CD4-positive, CD25-positive, alpha-beta regulatory T cell (primary cell): Measurements from ENCODE around the gene TMED9. TPM values are rescaled to one million over a fixed set of nuclear protein-coding genes. Genes with fewer than 3 reads are reported as not detected.

Source experiments
- ATAC-seq, 2 donors: fragments of 150-1000 bp; cut with Tn5 transposase; one replicate each; pipeline ENCODE4 v1.10.0; 2021; ENCODE audit warnings: low read depth in 2 of 2, moderate number of reproducible peaks in 2 of 2, moderate library complexity in 1 of 2
- DNase-seq, 3 donors: peaks; one replicate each; pipeline versions ENCODE4 v3.0.0 to v3.0.0-alpha.2; 2012 to 2022; ENCODE audit warnings: mixed read lengths in 1 of 3
- H3K27ac ChIP-seq: one replicate; pipeline ENCODE4 v1.7.0; 2013; ENCODE audit warnings: mild to moderate bottlenecking, low read length; ENCODE audit not compliant: insufficient read depth, poor library complexity, severe bottlenecking
- H3K27me3 ChIP-seq: one replicate; pipeline ENCODE4 v1.7.0; 2013; ENCODE audit warnings: low read length; ENCODE audit not compliant: control insufficient read depth, insufficient read depth
- H3K36me3 ChIP-seq: one replicate; pipeline ENCODE4 v1.7.0; 2013; ENCODE audit warnings: mild to moderate bottlenecking, low read length, moderate library complexity; ENCODE audit not compliant: control insufficient read depth, insufficient read depth
- H3K4me1 ChIP-seq: 2 replicates; pipeline ENCODE4 v1.7.0; 2013; ENCODE audit warnings: mild to moderate bottlenecking, low read length; ENCODE audit not compliant: insufficient read depth, control insufficient read depth, poor library complexity, severe bottlenecking
- H3K4me3 ChIP-seq: one replicate; pipeline ENCODE4 v1.7.0; 2013; ENCODE audit warnings: low read depth, mild to moderate bottlenecking, low read length, moderate library complexity
- H3K9me3 ChIP-seq, 2 experiments: 1 replicate in 1 of 2; 2 replicates in 1 of 2; pipeline ENCODE4 v1.7.0; 2013; ENCODE audit warnings: low read length in 2 of 2, mild to moderate bottlenecking in 1 of 2, moderate library complexity in 1 of 2; ENCODE audit not compliant: control insufficient read depth in 2 of 2
- H3K27ac Mint-ChIP-seq, 3 donors: one replicate each; pipeline ENCODE4 v1.8.0; 2020 to 2022; ENCODE audit warnings: mild to moderate bottlenecking in 3 of 3, mixed read lengths in 3 of 3, moderate library complexity in 2 of 3
- H3K27me3 Mint-ChIP-seq: one replicate; pipeline ENCODE4 v1.8.0; 2022; ENCODE audit warnings: mild to moderate bottlenecking, mixed read lengths
- H3K36me3 Mint-ChIP-seq: one replicate; pipeline ENCODE4 v1.8.0; 2020; ENCODE audit warnings: mixed read lengths
- H3K4me1 Mint-ChIP-seq, 4 donors: one replicate each; pipeline ENCODE4 v1.8.0; 2020 to 2022; ENCODE audit warnings: mixed read lengths in 4 of 4, mild to moderate bottlenecking in 1 of 4
- H3K4me3 Mint-ChIP-seq, 4 donors: one replicate each; pipeline ENCODE4 v1.8.0; 2020 to 2022; ENCODE audit warnings: mild to moderate bottlenecking in 4 of 4, mixed read lengths in 4 of 4, moderate library complexity in 3 of 4
- H3K9me3 Mint-ChIP-seq, 7 donors: one replicate each; pipeline ENCODE4 v1.8.0; 2020 to 2022; ENCODE audit warnings: mixed read lengths in 7 of 7, mild to moderate bottlenecking in 3 of 7, moderate library complexity in 2 of 7
- polyA plus RNA-seq, 4 donors: library from polyadenylated mRNA; unstranded; fragments of 300-500 nt; fragmentation: Illumina TruSeq; gene quantifications; one replicate each; pipeline ENCODE4 v1.2.3, GENCODE V29; 2021
- total RNA-seq: library from RNA; stranded (reverse); gene quantifications from one replicate; pipeline ENCODE4 v1.2.3, GENCODE V29; 2022

TMED9 gene
- total RNA-seq (63.2 TPM), polyA plus RNA-seq (100 to 1,000 TPM in 2 of 4 donors, 10 to 100 TPM in 2; 83.7 to 141 (median 108) TPM)

- peak; percentile 83 to 92 (median 90) for DNase-seq
- Histone ChIP-seq H3K27ac (peak within 1 kb of the TSS; percentile 73), H3K4me3 (peak within 1 kb of the TSS; percentile 81), H3K27me3 (peaks cover 11% of the 10 kb centered on the region), H3K4me1 (peaks cover 18% of the 10 kb centered on the region), H3K36me3 (peaks cover 35% of the 10 kb centered on the region), H3K9me3 (no peaks in the 10 kb centered on the region)
- H3K36me3 Mint-ChIP-seq, result peaks cover 15% of the 10 kb centered on the region
- peaks cover 18% of the 10 kb centered on the region for H3K27me3 Mint-ChIP-seq
- ATAC-seq, result peak; percentile 98
- H3K4me3 Mint-ChIP-seq, result peak within 1 kb of the TSS; percentile 95 to 100 (median 99)
- H3K4me1 Mint-ChIP-seq, result peaks cover 0 to 26% (median 12%) of the 10 kb centered on the region in 4 donors
- H3K9me3 Mint-ChIP-seq, result no peaks in the 10 kb centered on the region
- peak within 1 kb of the TSS; percentile 78 to 99 (median 94) for H3K27ac Mint-ChIP-seq
Observed at GRCh38 chr5:177592010-177592834, at the start of gene TMED9. TSS of gene TMED9 (plus strand) at chr5:177592203. CDS start at chr5:177592215, 12 bp downstream.

GRCh38 chr5:177542816-177543465 lies 49.1 kb upstream of the TMED9 start:
- peaks cover 29% of the 10 kb centered on the region for H3K36me3 ChIP-seq
- H3K27ac Mint-ChIP-seq, result peak overlapping the region in 2 of 3 donors; percentile 43 to 58
- H3K27me3 ChIP-seq, result no peaks in the 10 kb centered on the region
- H3K4me3 ChIP-seq, result no peak overlapping the region
- no peaks in the 10 kb centered on the region for H3K4me1 ChIP-seq
- DNase-seq (no peak), ATAC-seq (no peak)
- H3K9me3 ChIP-seq, result no peaks in the 10 kb centered on the region
- H3K4me1 Mint-ChIP-seq, result peaks cover 14 to 45% (median 30%) of the 10 kb centered on the region in 4 donors
- H3K27me3 Mint-ChIP-seq, result no peaks in the 10 kb centered on the region
- no peak overlapping the region for H3K4me3 Mint-ChIP-seq
- peaks cover 22% of the 10 kb centered on the region for H3K36me3 Mint-ChIP-seq
- H3K27ac ChIP-seq, result no peak overlapping the region
- H3K9me3 Mint-ChIP-seq, result no peaks in the 10 kb centered on the region

GRCh38 chr5:177545487-177546257 lies 46.3 kb upstream of the TMED9 start:
- H3K27me3 ChIP-seq, result no peaks in the 10 kb centered on the region
- H3K27ac ChIP-seq, result no peak overlapping the region
- H3K4me3 ChIP-seq, result no peak overlapping the region
- peaks cover 3% of the 10 kb centered on the region for H3K4me1 ChIP-seq
- ATAC-seq, result no peak
- H3K27ac Mint-ChIP-seq, result peak overlapping the region in 1 of 3 donors; percentile 16
- peaks cover 13 to 51% (median 39%) of the 10 kb centered on the region in 4 donors for H3K4me1 Mint-ChIP-seq
- no peaks in the 10 kb centered on the region for H3K27me3 Mint-ChIP-seq
- H3K9me3 Mint-ChIP-seq, result no peaks in the 10 kb centered on the region
- H3K4me3 Mint-ChIP-seq, result no peak overlapping the region
- no peaks in the 10 kb centered on the region for H3K9me3 ChIP-seq
- DNase-seq, result no peak
- peaks cover 18% of the 10 kb centered on the region for H3K36me3 ChIP-seq
- H3K36me3 Mint-ChIP-seq, result peaks cover 13% of the 10 kb centered on the region

GRCh38 chr5:177546258-177546741 lies 45.7 kb upstream of the TMED9 start:
- ATAC-seq (no peak), DNase-seq (no peak)
- Mint-ChIP-seq H3K9me3 (no peaks in the 10 kb centered on the region), H3K27ac (peak overlapping the region in 1 of 3 donors; percentile 16), H3K27me3 (no peaks in the 10 kb centered on the region), H3K4me1 (peaks cover 9 to 56% (median 40%) of the 10 kb centered on the region in 4 donors), H3K36me3 (peaks cover 13% of the 10 kb centered on the region), H3K4me3 (no peak overlapping the region)
- no peaks in the 10 kb centered on the region for H3K27me3 ChIP-seq
- H3K36me3 ChIP-seq, result peaks cover 24% of the 10 kb centered on the region
- peaks cover 3% of the 10 kb centered on the region for H3K4me1 ChIP-seq
- no peak overlapping the region for H3K27ac ChIP-seq
- H3K4me3 ChIP-seq, result no peak overlapping the region
- no peaks in the 10 kb centered on the region for H3K9me3 ChIP-seq

- peaks cover 12% of the 10 kb centered on the region for H3K4me1 ChIP-seq
- H3K36me3 ChIP-seq, result peaks cover 20% of the 10 kb centered on the region
- H3K36me3 Mint-ChIP-seq, result peaks cover 13% of the 10 kb centered on the region
- H3K4me3 Mint-ChIP-seq, result no peak overlapping the region
- peaks cover 4 to 62% (median 43%) of the 10 kb centered on the region in 4 donors for H3K4me1 Mint-ChIP-seq
- no peak overlapping the region for H3K27ac ChIP-seq
- H3K27me3 Mint-ChIP-seq, result no peaks in the 10 kb centered on the region
- no peaks in the 10 kb centered on the region for H3K27me3 ChIP-seq
- ATAC-seq (no peak), DNase-seq (no peak)
- H3K9me3 Mint-ChIP-seq, result peaks cover 0 to 3% (median 0%) of the 10 kb centered on the region in 7 donors
- H3K27ac Mint-ChIP-seq, result no peak overlapping the region
- no peak overlapping the region for H3K4me3 ChIP-seq
- H3K9me3 ChIP-seq, result no peaks in the 10 kb centered on the region
Observed at GRCh38 chr5:177547736-177548135, 44.3 kb upstream of the TMED9 start.

GRCh38 chr5:177548495-177548894 lies 43.5 kb upstream of the TMED9 start:
- Histone ChIP-seq H3K36me3 (peaks cover 18% of the 10 kb centered on the region), H3K27me3 (no peaks in the 10 kb centered on the region), H3K4me3 (no peak overlapping the region), H3K9me3 (no peaks in the 10 kb centered on the region), H3K27ac (no peak overlapping the region), H3K4me1 (peaks cover 19% of the 10 kb centered on the region)
- DNase-seq (no peak), ATAC-seq (no peak)
- peaks cover 0 to 64% (median 43%) of the 10 kb centered on the region in 4 donors for H3K4me1 Mint-ChIP-seq
- peaks cover 16% of the 10 kb centered on the region for H3K36me3 Mint-ChIP-seq
- H3K4me3 Mint-ChIP-seq, result no peak overlapping the region
- H3K27ac Mint-ChIP-seq, result peak overlapping the region in 1 of 3 donors; percentile 38
- peaks cover 0 to 3% (median 0%) of the 10 kb centered on the region in 7 donors for H3K9me3 Mint-ChIP-seq
- H3K27me3 Mint-ChIP-seq, result no peaks in the 10 kb centered on the region

- Mint-ChIP-seq H3K4me1 (peaks cover 6 to 67% (median 42%) of the 10 kb centered on the region in 4 donors), H3K27ac (peak overlapping the region in 1 of 3 donors; percentile 2)
- no peaks in the 10 kb centered on the region for H3K27me3 ChIP-seq
Observed at GRCh38 chr5:177550122-177550521, 41.9 kb upstream of the TMED9 start.

More at GRCh38 chr5:177550122-177550521, 41.9 kb upstream of the TMED9 start:
- H3K36me3 ChIP-seq, result peaks cover 15% of the 10 kb centered on the region
- DNase-seq (no peak), ATAC-seq (no peak)
- Mint-ChIP-seq H3K36me3 (peaks cover 16% of the 10 kb centered on the region), H3K9me3 (peaks cover 0 to 3% (median 0%) of the 10 kb centered on the region in 7 donors), H3K4me3 (peak overlapping the region in 2 of 4 donors; percentile 13 to 82), H3K27me3 (no peaks in the 10 kb centered on the region)
- no peaks in the 10 kb centered on the region for H3K9me3 ChIP-seq
- H3K27ac ChIP-seq, result no peak overlapping the region
- H3K4me3 ChIP-seq, result no peak overlapping the region
- peaks cover 28% of the 10 kb centered on the region for H3K4me1 ChIP-seq
